Stimulated activated CD8-positive, alpha-beta memory T cell treated with anti-CD3 and anti-CD28 coated beads, Interleukin-4, amount 100 ng/mL, for 24 hours (primary cell): ENCODE data around the gene RREB1.
"Not testable (repeated sequence)": the region's sequence is repeated elsewhere in the genome, so short reads cannot be mapped to it uniquely, and the experiment has no call there.

ENCODE experiments used
- DNase-seq: peaks from one replicate; pipeline ENCODE4 v3.0.0-alpha.2; 2020; ENCODE audit warnings: low read depth

RREB1 gene

GRCh38 chr6:7143476-7143974, 35.8 kb downstream of the RREB1 start:
- DNase-seq = no peak

DNA sequence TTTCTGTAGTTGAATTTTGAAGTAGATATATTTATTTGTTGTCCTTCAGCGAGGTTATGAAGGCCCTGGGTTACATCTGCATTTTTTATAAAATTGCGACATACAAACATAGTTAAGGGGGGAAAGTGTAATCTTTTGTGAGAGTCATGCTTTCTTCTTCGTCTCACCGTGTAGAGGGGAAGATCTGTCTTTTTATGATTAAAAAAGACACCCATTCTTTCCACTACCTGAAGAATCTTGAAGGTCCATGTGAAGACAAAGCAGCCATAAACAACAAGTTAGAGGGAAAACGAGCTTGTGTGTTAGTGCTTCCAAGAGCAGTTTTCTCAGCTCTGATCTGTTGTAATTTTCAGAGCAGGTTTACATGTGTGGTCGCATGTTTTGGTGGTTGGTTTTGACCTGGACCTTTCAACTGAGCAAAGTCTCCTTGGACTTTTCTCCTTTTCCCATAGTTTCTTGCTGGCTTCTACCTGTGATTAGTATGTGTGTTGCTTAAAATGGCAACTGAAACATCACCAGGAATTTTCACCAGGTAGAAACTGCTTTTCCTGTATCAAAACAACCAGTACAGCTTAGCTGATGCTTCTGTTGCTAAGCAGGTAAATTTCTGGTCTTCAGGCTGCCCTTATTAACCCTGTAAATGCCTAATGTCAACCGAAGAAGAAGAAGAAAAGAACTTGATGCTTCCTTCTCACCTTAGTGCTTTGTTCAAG, 37.3 kb downstream of the RREB1 start:
- no peak for DNase-seq

GRCh38 chr6:7145585-7145884, 37.8 kb downstream of the RREB1 start:
- DNase-seq = no peak

- no peak for DNase-seq
These were observed 38.4 kb downstream of the RREB1 start for GRCh38 chr6:7145885-7146828.

DNA sequence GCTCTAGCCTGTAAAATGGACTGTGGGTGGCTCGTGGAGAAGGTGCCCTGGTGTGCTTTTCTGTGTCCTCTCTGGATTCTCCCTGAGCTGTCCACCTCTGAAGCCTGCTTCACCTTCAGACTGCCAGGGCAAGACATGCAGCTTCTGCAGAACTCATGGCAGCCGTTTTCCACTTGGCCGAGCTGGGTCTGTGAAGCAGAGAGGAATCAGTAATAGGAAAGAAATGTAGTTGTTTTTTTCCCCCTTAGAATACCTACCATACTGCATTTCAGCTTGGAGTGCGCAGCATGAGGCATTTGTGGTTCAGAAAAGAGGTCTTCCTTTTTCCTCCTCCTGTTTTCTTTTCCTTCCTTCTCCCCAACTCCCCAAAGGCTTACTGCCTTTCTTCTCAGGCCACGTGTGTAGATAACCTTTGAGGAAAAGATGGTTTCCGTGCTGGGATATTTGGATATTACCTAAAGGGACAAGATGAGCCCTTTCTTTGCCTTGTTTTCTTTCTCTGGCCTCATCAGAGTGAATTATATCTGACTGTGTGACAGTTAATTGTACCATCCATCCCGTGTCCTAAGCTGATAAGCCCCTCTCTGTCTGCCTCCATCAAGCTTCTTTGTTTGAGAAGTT, 39.4 kb downstream of the RREB1 start:
- DNase-seq = no peak

DNA sequence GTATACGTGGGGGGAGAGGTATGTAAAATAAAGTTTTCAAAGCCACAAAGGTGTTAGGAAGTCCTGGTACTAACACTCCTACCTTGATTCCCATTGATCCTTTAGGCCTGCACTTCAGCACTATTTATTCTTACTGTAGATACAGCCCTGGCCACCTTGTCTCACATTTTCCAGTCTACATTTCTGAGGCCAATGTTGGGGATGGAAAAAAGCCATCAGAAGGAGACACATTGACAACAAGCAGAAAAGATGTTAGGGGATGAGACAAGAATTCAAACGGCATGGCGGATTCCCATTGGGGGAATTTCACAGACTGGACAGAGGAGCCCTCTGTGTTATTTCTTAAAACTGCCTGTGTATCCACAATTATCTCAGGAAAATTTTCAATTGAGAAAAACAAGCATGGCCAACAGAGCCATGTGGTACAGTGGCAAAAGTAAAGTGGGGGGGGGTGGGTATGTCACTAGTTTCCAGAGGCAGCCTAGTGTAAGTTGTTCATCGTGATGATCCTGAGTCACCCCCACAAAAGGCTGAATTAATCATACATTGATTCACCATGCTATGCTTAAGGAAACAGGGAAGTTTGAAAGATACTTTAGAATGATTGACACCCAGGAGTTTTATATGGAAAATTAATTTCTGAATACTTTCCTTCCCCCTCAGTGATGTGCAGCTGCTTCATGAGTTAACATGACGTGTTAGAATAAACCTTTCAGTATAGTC, 40.5 kb downstream of the RREB1 start:
- no peak for DNase-seq

DNA sequence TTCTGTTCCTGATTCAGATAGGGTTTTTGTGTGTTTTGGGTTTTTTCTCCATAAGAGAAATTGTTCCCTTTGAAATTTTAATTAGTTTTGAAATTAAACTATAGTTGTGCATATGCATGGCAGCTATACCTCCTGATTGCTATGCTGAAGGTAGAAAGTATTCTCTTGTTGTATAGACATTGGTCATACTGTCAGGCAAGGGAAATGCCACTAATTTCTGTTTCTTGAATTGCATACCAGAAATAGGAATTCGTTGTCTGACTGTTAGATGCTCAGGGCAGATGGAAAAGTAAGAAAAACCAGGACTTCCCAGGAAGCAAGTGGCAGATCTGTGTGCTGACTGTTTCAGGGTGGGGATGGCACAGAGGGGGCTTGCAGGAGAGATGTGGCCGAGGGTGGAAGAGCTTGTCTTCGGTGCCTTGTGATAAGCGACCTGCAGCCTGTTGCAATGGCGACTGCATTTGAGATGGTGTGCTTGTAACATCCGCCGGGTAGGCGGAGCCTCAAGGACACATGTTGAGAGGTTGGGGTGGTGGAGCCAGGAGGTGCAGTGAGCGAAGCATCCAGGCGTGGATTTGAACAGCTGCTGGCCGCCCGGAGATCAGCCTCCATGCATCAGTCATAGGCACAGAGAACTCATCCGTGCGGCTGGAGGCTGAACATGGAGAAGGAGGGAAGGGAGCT, 42.8 kb downstream of the RREB1 start:
- DNase-seq = no peak

DNA sequence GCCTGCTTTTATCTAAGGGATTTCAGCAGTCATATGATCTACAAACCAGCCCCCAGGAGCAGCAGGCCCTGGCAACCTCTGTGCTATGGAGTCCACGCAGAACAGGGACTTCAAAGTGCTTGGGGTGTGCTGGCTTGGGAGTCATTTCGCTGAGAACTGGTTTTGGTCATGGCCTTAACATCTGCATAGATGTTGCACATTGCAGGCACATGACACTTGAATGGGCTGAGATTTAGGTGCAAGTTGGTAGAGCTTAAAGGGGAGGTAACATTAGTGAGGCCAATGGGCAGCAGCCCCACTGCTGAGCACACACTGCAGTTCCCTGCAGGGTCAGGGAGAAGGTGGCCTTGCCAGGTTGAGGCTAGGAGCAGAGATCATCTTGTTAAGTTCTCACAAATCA, 43.6 kb downstream of the RREB1 start:
- no peak for DNase-seq

GRCh38 chr6:7152462-7152861, 44.7 kb downstream of the RREB1 start:
- no peak for DNase-seq

- DNase-seq = no peak
These were observed 46.0 kb downstream of the RREB1 start for GRCh38 chr6:7153789-7154188.

DNA sequence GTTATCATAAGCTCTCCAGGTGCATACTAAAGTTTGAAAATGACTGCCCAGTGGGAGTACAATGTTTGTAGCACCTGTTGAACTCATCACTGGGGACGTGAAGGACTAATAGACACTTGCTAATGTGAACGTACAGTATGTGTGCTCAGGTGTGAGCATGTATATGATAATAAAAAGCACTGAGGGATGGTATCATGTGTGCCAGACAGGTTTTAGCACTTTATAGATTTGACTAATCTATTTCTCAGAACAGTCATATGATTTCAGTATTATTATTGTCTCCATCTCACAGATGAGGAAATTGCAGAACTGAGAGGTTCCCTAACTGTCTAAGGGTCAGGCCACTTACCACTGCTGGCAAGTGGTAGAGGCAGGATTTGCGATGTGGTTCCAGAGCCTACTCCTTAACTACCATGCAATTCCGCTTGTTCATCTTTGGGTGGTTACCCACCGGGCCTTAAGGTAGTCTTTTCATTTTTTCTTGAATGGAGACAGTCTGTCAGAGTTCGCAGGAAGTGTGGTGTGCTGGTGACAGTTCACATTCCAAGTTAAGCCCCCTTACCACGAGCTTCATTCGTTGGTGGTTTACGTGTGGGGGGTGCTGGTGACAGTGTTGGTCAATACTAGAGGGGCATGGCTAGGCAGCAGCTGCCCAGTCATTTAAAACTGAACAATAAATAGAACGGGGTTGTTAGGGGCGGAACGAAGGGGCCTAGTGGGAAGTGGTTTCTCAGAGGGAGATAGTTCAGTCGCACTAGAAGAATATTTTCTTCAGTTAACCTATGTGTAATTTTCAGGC, 46.8 kb downstream of the RREB1 start:
- DNase-seq = no peak

GRCh38 chr6:7155871-7156579, 48.3 kb downstream of the RREB1 start:
- DNase-seq = no peak

GRCh38 chr6:7156643-7157278, 49.0 kb downstream of the RREB1 start:
- DNase-seq = no peak

- not testable (repeated sequence) for DNase-seq
These were observed 49.5 kb downstream of the RREB1 start for GRCh38 chr6:7157307-7157706.

DNA sequence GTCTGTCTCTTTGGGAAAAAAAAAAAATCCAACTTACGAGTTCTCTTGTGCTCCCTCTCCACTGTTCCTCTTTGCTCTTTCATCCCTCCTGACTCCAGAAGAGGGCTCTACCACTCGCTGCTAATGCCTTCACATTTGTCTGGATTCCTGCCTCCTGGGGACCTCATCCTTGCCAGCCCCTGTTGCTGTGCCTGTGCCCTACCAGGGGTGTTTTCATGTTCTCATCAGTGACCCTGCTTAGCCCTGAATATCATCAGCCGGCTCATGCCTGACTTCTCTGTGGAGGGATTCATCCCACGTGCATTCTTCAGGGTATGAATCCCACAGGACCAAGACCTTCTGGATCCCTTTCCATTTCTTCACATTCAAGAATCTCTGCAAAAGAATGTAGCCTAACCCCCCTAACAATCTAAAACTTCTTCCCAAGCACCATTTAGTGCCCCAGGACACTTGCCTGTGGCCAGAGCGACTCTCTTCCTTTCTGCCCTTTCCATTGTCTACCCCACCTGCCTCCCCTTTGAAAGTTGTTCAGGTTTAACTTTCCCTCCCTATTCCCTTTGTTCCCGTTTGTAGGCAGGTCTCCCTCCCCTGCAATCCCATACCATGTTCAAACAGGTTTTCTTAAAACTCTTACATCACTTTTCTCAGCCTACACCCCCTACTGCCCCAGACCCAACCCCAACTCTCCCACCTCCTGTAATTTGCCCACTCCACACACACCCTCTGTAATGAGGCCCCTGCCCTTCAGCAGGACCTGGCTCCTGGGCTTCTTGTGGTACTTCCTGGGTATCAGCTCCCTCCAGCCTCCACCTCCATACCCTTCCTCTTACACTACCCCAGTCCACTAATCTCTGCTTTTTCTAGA, 50.2 kb downstream of the RREB1 start:
- DNase-seq = no peak

GRCh38 chr6:7159790-7160525, 52.2 kb downstream of the RREB1 start:
- DNase-seq = no peak

DNA sequence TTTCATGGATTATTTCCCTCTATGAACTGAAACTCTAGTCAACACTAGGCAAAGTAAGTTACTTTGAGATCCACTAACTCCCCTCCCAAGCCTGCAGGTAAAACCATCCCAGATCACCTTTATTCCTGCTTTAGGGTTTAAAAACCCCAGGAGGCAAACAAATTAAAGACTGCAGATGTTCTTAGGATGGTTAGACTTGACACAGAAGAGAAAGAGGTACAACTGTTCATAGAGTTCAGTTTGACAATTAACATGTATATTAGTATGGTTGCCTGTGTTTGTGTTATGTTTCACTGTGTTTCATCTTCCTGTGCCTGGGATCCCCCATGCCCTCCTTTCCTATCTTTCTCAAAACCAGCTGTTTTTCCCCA, 53.5 kb downstream of the RREB1 start:
- no peak for DNase-seq

- DNase-seq = no peak
These were observed 54.1 kb downstream of the RREB1 start for GRCh38 chr6:7161845-7162244.
